HG03108 (cell line): ENCODE data around the gene MARCO.
"Not testable (repeated sequence)": the region's sequence is repeated elsewhere in the genome, so short reads cannot be mapped to it uniquely, and the experiment has no call there.

Experiments used
- ATAC-seq: cut with Tn5 transposase; IDR thresholded peaks from one replicate; pipeline ENCODE4 v1.9.1; 2021; ENCODE audit warnings: moderate library complexity; ENCODE audit not compliant: unreplicated experiment

Gene MARCO

DNA sequence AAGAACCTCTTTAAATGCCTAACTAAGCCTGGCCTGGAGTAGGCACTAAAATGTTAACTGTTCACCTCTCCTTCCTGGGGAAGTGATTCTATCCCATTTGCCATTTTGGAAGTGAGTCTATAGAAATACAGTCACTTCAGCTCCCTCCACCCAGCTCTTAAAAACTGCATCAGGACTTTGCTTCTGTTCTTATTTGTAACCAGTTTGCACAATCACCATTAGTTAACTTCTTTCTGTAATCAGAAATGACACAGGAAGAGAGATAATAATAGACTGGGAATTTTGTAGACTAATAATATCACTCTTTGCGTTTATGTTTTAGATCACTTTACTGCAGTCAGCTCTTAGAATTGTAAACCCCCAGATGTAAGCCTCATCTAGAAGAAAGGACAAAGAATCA lies 16.0 kb upstream of the MARCO start:
- ATAC-seq, result no peak

DNA sequence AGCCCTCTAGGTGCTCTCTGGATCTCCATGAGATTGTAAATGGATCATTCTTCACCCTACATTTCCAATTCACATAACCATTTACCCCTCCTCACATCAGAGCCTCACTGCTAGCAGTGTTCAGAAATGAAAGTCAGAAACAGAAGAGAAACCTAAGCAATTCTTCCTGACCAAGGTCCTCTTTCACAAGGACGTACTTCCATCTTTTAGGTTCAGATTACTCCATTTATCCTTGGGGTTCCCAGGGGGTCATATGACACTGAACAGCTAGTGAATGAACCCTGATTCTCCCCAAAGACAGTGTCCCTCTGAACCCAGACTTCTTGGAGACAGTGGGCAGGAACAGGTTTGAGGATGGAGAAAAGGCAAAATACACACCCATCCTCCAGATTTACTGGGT lies 12.9 kb upstream of the MARCO start:
- no peak for ATAC-seq

DNA sequence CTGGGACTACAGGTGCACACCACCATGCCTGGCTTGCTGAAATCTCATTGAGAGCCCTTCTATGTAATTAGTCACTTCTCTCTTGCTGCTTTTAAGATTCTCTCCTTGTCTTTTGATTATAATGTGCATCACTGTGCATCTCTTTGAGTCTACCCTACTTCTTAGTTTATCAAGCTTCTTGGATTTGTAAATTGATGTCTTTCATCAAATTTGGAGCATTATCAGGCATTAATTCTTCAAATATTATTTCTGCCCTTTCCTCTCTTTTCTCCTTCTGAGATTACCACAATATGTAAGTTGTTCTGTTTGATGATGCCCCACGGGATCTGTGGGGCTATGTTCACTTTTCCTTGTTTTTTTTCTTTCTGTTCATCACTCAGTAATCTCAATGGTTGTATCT lies 9.0 kb upstream of the MARCO start:
- ATAC-seq, result no peak

DNA sequence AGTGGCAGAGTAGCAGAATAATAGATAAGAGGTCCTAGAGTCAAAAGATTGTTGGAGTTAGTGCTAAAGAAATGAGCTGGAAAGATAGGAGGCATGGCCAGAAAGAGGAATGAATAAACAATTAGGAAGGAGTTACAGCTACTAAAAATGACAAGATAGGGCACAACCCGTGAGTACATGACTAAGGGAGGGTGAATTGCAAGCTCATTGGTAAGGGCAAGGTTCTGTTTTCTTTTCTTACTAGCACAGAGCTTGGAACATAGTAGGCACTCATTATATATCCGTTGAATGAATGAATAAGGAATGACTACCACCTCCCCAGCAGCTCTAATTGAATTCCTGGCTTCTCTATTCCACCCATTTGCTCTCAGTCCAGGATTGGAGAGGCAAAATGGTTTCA lies 5.7 kb upstream of the MARCO start:
- no peak for ATAC-seq

DNA sequence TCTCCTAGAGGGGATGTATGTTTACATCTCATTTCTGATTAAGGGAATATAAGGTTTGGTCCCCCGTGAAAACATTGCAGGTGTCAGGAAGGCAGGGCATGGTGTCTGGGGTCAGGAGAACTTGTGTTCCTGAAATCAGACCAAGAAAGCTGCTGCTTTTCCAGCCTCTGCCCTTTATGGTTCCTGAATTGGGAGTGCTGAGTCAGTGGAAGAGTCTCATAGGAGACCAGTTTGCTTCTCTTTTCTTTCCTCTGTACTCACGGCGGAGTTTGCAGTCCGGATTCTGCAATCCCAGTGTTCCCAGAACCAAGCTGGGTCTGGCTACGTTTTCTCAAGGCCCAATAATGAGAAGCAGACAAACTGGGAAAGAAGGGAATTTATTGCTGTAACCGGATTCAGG lies 5.1 kb upstream of the MARCO start:
- ATAC-seq, result no peak

DNA sequence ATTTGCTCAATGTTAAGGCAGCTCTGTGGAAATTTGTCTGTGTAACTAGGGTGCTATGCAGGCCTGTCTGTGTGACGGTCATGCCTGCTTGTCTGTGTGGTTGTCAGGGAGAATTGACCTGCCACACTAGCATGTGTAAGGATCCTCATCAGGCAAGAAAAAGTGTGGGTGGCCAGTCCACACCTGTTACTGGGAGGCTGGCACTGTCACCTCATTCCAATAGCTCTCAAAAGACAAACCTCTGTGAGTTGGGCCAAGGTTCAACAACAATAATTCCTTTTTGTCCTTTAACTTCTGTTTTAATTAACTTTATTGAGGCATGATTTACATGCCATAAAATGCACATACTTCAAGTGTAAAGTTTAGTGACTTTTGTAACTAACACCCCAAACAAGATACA lies 4.2 kb upstream of the MARCO start:
- ATAC-seq, result no peak

DNA sequence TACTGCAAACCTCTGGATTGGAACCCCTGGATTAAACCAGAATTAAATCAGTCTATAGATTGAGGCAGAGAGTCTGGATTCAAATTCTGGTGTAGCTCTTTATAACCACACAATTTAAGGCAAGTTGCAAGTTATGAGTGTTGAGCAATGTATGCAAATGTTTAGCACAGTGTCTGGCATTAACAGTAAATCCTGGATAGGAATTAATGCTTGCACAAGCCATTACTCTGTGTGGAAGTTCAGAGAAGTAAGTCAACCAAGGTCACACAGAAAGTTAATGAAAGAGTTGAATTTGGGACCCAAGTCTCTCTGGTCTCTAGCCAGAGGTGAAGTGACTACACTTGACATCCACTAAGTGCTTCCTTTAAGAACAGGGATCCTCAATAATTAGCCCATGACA lies 2.0 kb upstream of the MARCO start:
- no peak for ATAC-seq

DNA sequence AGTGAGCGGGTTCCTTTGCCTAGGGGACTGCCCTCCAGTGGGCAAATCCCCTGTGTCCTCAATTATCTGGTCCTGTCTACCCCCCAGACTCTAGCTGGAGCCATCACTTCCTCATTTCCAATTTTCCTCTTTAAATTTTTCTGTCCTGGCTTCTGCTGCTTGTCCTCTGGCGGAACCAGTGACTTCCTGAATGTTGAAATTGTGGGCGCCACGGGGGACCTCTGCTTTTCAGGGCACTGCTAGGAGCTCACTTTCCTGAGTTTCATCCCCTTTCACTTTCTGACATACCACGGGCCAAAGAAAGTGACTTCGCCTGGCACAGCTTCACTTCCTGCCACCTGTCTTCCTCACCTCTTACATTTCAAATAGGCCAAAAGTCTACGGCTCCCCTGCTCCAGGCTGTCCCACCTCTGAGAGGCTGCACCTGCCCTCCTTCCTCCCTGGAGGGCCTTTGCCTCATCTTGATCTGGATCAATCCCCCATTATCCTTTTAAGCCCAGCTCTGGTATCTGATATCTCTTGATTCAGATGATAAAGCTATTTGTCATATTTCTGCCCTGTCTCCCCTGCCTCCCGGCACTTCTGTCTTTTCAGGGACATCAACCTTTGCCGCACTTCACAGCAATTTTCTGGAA lies 1.4 kb upstream of the MARCO start:
- ATAC-seq, result no peak

DNA sequence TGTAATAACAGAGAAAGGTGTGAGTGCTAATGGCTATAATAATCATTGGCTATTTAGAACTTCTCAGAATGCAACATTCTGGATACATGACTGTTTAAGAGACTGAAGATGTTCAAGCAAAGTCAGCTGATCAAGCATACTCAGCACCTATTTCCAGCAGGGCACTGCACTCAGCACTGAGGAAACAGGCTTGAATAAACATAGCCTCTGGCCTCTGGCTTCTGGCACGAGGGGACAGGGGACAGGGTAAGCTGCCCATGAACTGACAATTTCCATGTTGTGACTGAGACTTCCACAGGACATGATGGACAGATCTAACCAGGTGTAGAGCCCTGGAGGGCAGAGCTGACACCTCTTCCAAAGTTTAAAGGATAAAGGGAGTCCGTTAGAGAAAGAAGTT lies 1.3 kb downstream of the MARCO start:
- ATAC-seq, result no peak

DNA sequence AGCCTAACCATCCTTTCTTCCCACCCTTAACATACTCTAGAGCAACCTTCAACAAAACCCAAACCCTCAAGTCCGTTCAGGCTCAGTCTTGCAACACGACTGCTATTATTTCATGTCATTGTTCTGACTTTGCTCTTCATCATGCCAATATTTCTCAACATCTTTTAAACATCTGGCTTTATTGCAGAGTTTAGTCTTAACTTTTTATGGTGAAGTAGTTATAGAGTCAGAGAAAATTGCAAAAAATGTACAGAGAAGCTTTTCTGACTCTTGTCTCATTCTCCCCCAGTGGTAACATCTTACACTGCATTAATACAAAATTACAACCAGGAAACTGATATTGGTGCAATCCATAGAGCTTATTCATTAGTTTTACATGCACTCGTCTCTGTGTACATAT lies 3.9 kb downstream of the MARCO start:
- ATAC-seq, result no peak

DNA sequence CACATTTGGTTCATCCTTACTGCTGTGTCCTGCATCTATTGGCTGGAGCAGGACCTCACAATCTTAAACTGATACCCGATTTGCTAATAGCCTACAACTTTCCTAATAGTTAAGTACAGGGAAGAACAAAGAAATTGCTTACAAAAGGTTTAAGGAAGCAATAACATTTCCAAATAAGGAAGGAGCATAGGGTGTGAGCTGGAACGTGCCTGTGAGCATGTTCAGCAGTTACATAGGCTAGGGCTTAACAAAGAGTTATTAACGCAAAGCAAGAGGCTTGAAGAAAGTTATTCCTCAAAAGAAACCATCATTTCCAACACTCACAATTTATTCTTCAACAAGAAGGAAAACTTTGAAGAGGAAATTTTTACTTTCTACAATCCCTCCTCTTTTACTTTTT lies 6.3 kb downstream of the MARCO start:
- not testable (repeated sequence) for ATAC-seq

DNA sequence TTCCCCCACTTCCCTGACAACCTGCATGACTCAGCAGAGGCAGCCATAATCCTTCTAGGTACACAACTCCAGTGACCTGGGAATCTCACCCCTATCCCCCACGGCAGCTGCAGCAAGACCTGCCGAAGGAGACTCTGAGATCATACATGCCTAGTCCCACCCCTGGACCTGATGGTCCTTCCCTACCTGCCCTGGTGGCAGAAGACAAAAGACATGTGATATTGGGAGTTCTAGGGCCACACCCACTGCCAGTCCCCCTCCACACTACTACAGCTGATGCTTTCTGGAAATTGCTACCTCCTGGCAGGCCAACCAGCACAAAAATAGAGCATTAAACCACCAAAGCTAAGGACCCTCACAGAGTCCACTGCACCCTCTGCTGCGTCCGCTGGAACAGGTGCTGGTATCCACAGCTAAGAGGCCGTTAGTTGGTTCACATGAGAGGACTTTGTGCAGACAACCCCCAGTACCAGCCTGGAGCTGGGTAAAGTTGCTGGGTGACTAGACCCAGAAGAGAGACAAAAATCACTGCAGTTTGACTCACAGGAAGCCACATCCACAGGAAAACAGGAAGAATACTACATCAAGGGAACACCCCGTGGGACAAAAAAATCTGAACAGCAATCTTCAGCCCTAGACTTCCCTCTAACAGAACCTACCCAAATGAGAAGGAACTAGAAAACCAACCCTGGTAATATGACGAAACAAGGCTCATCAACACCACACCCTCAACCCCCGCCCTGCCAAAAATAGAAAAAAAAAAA lies 12.5 kb downstream of the MARCO start:
- ATAC-seq, result no peak

DNA sequence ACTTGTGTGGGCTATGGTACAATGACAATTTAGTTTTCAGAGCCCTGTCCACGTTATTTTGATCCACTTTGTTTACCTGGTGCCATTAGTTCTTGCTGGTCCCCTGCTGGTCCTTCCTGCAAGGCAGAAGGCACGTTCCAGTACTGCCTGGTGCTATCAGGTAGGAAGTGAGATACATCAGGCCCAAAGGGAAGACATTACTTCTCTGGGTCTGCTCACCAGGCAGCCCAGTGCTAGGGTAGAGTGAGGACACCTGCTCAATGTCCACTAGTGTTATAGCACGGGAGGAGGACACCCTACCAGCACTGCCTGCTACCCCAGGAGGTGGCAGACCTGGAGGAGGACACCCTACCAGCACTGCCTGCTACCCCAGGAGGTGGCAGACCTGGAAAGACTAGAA lies 23.7 kb downstream of the MARCO start:
- no peak for ATAC-seq

DNA sequence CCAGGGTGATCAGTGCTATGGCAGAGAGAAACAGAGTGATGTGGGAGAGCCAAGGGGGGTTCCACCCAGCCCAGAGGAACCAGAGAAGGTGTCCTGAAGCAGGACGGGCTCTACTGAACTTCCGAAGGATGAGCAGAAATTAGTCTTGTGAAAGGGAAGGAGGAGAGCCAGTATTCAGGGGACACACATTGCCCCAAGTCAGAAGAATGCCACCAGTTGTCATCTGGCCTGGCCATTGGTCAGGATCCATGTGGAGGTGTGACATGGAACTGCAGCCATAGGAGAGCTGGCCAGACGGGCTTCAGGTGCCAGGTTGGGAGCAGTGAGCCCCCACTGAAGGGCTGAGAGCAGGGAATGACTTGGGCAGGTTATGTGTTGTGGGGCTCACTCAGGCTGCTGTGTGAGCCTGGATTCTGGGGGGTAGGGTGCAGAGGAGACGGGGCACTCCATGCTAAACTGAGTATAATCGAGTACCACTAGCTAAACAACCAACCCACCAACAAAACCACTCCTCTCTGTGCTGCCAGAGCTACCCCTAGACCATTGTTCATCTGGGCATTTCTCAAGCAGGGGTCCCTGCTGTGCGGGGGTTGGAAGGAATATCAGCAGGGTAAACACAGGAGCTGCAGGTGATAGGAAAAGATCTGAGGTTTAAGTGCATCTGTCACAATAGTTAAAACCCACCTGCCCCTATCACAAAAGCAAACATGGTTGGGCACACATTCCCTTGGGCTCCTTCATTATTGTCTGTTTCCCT lies 25.3 kb downstream of the MARCO start:
- no peak for ATAC-seq

DNA sequence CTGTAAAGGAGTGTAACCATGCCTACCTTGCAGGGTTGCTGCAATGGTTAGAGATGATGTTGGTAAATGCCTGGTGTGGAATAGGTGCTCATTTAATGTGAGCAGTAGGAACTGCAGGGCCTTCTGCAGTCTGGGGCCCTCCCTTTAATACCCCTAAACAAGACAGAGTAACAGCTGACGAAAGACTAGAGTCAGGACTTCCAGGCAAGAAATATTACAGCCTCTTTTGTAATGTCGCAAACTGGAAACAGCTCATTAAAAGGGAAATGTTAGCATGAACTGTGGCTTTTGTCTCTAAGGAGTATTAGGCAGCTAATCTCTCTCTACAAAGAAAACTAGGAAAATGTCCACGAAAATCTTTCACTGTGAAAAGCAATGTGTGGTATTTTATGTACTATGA lies 26.0 kb downstream of the MARCO start:
- no peak for ATAC-seq

DNA sequence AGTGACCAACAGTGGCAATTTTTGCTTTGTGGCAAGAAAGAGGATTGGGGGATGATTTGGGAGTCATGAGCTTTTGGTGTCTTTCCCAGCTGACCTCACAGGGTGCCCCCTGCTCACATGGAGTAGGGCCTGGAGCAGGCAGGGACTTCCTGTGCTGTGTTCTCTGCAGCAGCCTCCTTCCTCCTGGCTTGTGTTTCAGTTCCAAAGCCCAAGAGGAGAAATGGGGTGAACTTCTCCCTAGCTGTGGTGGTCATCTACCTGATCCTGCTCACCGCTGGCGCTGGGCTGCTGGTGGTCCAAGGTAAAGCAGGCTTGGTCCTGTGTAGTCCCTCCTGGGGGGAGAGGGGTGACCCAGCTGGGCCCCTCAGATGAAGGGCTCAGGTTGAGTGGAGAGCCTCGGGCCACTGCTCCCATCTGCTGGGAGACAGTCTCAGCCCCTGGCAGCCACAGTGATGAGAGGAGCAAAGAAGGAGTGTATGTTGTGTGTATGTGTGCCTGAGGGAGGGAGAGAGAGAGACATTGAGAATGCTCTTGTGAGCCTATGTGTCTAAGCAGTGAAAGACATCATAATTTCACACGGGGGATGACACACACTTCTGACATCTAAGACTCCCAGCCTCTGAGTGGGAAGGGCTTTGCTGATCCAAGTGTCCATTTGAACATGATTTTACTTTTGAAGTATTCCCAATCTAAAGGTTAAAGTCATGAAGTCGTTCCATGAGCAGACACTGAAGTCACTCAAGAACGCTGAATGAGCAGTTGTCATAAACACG lies 27.2 kb downstream of the MARCO start:
- no peak for ATAC-seq

DNA sequence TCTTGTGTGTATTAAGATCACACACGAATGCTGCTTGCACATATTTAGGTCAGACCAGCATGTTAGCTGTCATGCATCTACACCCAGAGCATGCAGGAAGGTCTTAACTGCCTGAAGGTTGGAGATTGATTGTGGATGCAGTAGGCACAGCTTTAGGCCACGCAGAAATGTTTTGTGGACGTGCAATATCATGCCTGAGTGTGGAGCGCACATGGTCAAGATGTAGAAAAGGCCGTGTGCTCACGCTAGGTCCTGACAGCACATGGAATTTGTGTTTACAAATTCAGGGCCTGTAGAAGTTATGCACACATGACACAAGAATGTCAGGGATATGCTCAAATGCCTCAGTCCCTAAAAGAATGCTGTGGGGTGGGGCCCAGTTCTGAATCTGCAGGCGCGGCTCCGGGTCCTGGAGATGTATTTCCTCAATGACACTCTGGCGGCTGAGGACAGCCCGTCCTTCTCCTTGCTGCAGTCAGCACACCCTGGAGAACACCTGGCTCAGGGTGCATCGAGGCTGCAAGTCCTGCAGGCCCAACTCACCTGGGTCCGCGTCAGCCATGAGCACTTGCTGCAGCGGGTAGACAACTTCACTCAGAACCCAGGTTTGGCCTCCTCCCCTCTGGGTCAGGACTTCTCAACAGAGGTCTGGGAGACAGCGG lies 27.9 kb downstream of the MARCO start:
- no peak for ATAC-seq

DNA sequence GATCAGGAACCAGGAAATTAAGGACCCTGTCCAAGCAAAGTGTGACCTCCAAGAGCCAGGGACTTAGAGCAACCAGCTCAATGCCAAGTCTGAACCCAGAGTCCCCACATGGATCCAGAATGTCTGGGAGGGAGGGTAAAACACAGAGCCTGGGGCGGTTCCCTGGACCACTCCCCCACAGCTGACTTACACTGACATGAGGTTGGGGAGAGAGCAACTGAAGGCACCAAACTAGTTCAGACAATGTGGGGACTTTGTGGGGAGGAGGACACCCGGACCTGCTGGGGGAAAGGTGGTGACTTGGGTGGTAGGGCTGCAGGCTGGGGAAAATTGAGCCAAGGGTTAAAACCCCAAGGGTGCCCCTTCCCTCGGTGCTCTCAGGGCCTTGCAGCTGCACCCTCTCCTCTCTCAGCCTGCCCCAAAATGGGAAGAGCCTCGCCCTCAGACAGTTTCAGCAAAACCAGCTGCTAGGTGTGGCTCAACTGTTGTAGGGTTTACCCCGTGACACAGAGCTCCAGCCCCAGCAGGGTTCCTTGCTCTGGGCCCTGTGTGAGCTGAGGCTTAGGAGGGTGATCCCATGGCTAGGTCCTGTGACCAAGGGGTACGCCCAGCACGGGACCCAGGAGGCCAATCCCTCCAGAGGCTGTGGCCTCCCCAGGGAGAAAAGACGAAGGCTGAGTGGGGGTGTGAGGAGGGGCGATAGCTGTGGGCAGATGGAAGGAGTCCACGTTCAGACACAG lies 28.6 kb downstream of the MARCO start:
- ATAC-seq, result no peak

DNA sequence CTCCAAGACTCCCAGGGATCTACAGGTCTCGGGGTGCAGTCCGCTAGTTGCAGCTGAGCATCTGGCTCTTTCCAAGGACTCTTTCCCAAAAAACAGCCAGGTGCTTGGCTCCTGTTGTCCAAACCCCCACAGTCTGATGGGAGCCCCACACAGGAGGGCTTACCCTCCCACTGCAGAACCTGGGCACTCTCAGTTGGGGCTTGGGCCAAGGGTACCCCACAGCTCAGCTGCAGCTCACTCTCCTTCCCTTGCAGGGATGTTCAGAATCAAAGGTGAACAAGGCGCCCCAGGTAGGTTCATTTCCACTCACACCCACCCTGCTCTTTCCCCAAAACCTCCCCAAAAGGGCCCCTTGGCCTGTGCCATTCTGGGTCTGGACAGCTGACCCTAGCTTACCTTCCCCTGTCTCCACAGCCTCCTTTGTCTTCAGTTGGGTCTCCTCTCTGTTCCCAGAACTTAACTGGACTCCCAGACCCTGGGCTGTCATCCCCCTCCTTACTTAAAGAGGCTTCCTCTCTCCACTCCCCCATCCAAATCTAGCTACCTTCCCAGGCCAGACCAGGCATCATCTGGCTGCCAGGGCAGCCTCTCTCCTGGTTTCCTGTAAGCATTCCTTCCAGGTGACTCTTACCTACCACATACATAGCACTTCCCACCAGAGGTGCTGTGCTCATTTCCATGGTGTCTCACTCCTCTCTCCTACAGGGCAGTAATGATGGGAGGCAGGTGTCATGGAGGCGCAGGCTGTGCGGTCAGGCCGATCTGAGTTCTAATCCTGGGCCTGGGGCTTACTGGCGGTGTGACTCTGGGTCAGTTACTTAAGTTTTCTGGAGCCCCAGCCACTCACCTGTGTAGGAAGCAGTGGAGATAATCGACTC lies 29.5 kb downstream of the MARCO start:
- no peak for ATAC-seq
